Psoas muscle (tissue), 8 donors: ENCODE results near the gene TMPRSS9. TPM values are rescaled to one million over a fixed set of nuclear protein-coding genes. Genes with fewer than 3 reads are reported as not detected.

Source experiments
- ATAC-seq, 4 donors: fragments of 200-7000 bp; cut with Tn5 transposase; one replicate each; pipeline ENCODE4 v1.9.1; 2020; ENCODE audit warnings: moderate library complexity in 3 of 4, mild to moderate bottlenecking in 2 of 4
- DNase-seq, 2 donors: peaks; one replicate each; pipeline ENCODE4 v3.0.0-alpha.2; 2020
- H3K27ac ChIP-seq: fragments of 200-600 bp; one replicate; pipeline ENCODE4 v1.8.0; 2022
- H3K27me3 ChIP-seq, 3 donors: fragments of 200-600 bp in 1 of 3; one replicate each; pipeline versions ENCODE4 v1.6.1 to v1.8.0; 2013 to 2022; ENCODE audit warnings: low read length in 2 of 3, mild to moderate bottlenecking in 2 of 3, moderate library complexity in 1 of 3; ENCODE audit not compliant: insufficient read depth in 3 of 3
- H3K36me3 ChIP-seq, 2 donors: fragments of 200-600 bp in 1 of 2; one replicate each; pipeline versions ENCODE4 v1.6.1 to v1.8.0; 2013 to 2022; ENCODE audit warnings: low read depth in 1 of 2, mild to moderate bottlenecking in 1 of 2, moderate library complexity in 1 of 2; ENCODE audit not compliant: insufficient read depth in 1 of 2
- H3K4me1 ChIP-seq: fragments of 200-600 bp; one replicate; pipeline ENCODE4 v1.8.0; 2022
- H3K4me3 ChIP-seq: fragments of 200-600 bp; one replicate; pipeline ENCODE4 v1.8.0; 2022; ENCODE audit warnings: mild to moderate bottlenecking
- H3K9me3 ChIP-seq: fragments of 200-600 bp; one replicate; pipeline ENCODE4 v1.8.0; 2022
- WGBS, 3 donors: extraction: QIAGEN DNeasy Blood & Tissue Kit; methylation state at CpG; one replicate each; pipeline versions ENCODE4 v1.1.6 to v1.1.7; 2013; 5-methylcytosine and 5-hydroxymethylcytosine counted together
- intact Hi-C, 2 donors: fragments of 100-400 bp; cut with DNase I; formaldehyde crosslinking; loops; one replicate each; pipeline versions ENCODE4 v1.11.0 to v1.14.2; 2022
- polyA plus RNA-seq, 3 donors: library from polyadenylated mRNA; stranded (reverse); fragments of 200-250 nt; gene quantifications; one replicate each; pipeline ENCODE4 v1.2.3, GENCODE V29; 2013
- total RNA-seq, 4 donors: library from RNA; stranded (reverse); fragmentation: NEBNext Ultra II Directional in 2 of 4; extraction: Animal tissue kit (Norgen Biotek cat#: 25700) in 2 of 4; gene quantifications; one replicate each; pipeline versions ENCODE4 v1.2.1 to v1.2.4, GENCODE V29; 2021 to 2023
- TF ChIP-seq, protein P1 (sequence below): fragments of 200-600 bp; IDR thresholded peaks from one replicate; pipeline ENCODE4 v1.8.0; 2022; ENCODE audit warnings: antibody characterized with exemption
- donor health status: healthy with polysubstance abuse.
- donor health status: DM: no; HTN: no; CAD: no; lungs with moderate emphysema.
- donor health status: Bipolar disorder and iron deficiency.
- donor health status: healthy.
- donor health status: DM: yes; HTN: yes; CAD: no.
- donor health status: DM: no; HTN: no; CAD: no.
- donor health status: DM: no; HTN: no; CAD: no.
- donor health status: DM: yes; HTN: yes; CAD: no.

The TMPRSS9 gene
- total and polyA plus RNA-seq, 7 donors, result 0.17 TPM; not detected in 6

- Histone ChIP-seq H3K36me3 (no peaks in the 10 kb centered on the region), H3K27ac (no peak overlapping the region), H3K4me3 (no peak overlapping the region), H3K27me3 (peaks cover 0 to 7% (median 0%) of the 10 kb centered on the region in 3 donors), H3K4me1 (no peaks in the 10 kb centered on the region), H3K9me3 (peaks cover 3% of the 10 kb centered on the region)
- TF ChIP-seq, protein P1, sequence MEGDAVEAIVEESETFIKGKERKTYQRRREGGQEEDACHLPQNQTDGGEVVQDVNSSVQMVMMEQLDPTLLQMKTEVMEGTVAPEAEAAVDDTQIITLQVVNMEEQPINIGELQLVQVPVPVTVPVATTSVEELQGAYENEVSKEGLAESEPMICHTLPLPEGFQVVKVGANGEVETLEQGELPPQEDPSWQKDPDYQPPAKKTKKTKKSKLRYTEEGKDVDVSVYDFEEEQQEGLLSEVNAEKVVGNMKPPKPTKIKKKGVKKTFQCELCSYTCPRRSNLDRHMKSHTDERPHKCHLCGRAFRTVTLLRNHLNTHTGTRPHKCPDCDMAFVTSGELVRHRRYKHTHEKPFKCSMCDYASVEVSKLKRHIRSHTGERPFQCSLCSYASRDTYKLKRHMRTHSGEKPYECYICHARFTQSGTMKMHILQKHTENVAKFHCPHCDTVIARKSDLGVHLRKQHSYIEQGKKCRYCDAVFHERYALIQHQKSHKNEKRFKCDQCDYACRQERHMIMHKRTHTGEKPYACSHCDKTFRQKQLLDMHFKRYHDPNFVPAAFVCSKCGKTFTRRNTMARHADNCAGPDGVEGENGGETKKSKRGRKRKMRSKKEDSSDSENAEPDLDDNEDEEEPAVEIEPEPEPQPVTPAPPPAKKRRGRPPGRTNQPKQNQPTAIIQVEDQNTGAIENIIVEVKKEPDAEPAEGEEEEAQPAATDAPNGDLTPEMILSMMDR, result peak; percentile 45
- intact Hi-C loops, result loop anchor here (5.0 to 10.0 kb wide), 3 partner anchors 39 to 164 kb away; partner anchors contain the start of genes AP3D1 (in 1 of the 2), PLEKHJ1 (in 1 of the 2) and SF3A2 (in 1 of the 2)
- DNase-seq, result peak; percentile 64 to 80
- ATAC-seq, result peak; percentile 71 to 89 (median 81)
- WGBS, 3 donors, result 25 to 30% (median 28%) methylated on average over 22 of the region's 22 CpGs
These were observed 44.2 kb upstream of the TMPRSS9 start for GRCh38 chr19:2315818-2316353.

DNA sequence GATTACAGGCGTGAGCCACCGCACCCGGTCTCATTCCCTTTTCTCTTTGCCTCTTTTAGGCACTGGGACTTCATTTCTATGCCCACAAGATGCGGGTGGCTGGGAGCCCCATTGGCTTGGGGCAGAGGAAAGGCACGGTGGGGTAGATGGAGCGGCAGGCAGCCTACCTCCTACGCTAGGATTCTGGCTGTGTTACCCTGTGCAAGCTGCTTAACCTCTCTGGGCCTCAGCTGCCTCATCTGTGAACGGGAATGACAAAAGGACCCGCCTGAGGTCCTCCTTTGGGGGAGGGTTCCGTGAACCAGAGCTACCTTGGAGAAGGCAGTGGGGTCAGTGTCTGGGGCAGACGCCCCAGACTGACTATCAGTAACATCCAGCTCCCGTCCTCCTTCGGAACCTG is 42.8 kb upstream of the TMPRSS9 start:
- ATAC-seq, result no peak
- Histone ChIP-seq H3K27ac (no peak overlapping the region), H3K36me3 (peaks cover 0 to 9% of the 10 kb centered on the region in 2 donors), H3K4me1 (no peaks in the 10 kb centered on the region), H3K27me3 (peaks cover 0 to 3% (median 0%) of the 10 kb centered on the region in 3 donors), H3K9me3 (peaks cover 3% of the 10 kb centered on the region), H3K4me3 (no peak overlapping the region)
- WGBS, 3 donors, result 90 to 97% (median 94%) methylated on average over 13 of the region's 13 CpGs
- TF ChIP-seq, protein P1, result no peak
- DNase-seq, result no peak
- intact Hi-C loops, result loop anchor here (5.0 to 10.0 kb wide), 3 partner anchors 40 to 165 kb away; partner anchors contain the start of genes AP3D1 (in 1 of the 2), PLEKHJ1 (in 1 of the 2) and SF3A2 (in 1 of the 2)

DNA sequence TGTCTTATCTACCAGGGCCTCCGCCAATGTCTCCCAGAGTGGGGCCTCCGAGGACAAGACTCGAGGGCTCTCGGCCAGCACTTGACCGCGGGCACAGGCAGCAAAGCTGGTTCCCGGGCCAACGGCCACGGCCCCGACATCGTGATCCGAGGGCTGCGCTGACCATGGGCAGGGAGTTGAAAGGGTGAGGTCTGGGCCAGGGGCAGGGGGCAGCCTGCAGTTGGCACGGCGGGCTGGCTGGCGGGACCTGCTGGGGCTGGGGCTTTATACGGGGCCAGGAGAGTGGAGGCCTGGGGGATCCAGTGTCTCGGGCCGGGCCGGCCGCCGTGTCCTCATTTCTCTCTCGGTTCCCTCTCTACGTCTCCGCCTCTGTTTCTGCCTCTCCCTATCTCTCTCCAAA is 42.3 kb upstream of the TMPRSS9 start:
- no peaks in the 10 kb centered on the region for H3K27me3 ChIP-seq
- peaks cover 0 to 13% of the 10 kb centered on the region in 2 donors for H3K36me3 ChIP-seq
- 80 to 89% (median 81%) methylated on average over 20 to 25 of the region's 25 CpGs for WGBS, 3 donors
- no peak overlapping the region for H3K4me3 ChIP-seq
- TF ChIP-seq, protein P1, result no peak
- no peaks in the 10 kb centered on the region for H3K4me1 ChIP-seq
- ATAC-seq, result no peak
- intact Hi-C loops, result loop anchor here (5.0 to 10.0 kb wide), 3 partner anchors 40 to 165 kb away; partner anchors contain the start of genes AP3D1 (in 1 of the 2), PLEKHJ1 (in 1 of the 2) and SF3A2 (in 1 of the 2)
- H3K27ac ChIP-seq, result no peak overlapping the region
- DNase-seq, result no peak
- H3K9me3 ChIP-seq, result peaks cover 3% of the 10 kb centered on the region

GRCh38 chr19:2318923-2319322 is 41.1 kb upstream of the TMPRSS9 start:
- 70 to 89% (median 88%) methylated on average over 6 of the region's 6 CpGs for WGBS, 3 donors
- DNase-seq, result no peak
- peaks cover 0 to 22% of the 10 kb centered on the region in 2 donors for H3K36me3 ChIP-seq
- H3K9me3 ChIP-seq, result peaks cover 3% of the 10 kb centered on the region
- no peak for ATAC-seq
- intact Hi-C loops, result loop anchor here (5.0 to 10.0 kb wide), 3 partner anchors 42 to 167 kb away; partner anchors contain the start of genes AP3D1 (in 1 of the 2), PLEKHJ1 (in 1 of the 2) and SF3A2 (in 1 of the 2)
- H3K4me1 ChIP-seq, result no peaks in the 10 kb centered on the region
- no peak overlapping the region for H3K27ac ChIP-seq
- TF ChIP-seq, protein P1, result no peak
- no peaks in the 10 kb centered on the region for H3K27me3 ChIP-seq
- no peak overlapping the region for H3K4me3 ChIP-seq
